ACHN (cell line): ENCODE data around the gene OPCML.

Source experiments
- DNase-seq: peaks from one replicate; pipeline ENCODE4 v3.0.0-alpha.2; 2015
- in situ Hi-C: cut with HindIII; loops from 2 replicates; pipeline ENCODE4 v1.10.0; 2017; ENCODE audit warnings: low sequenced_read_pairs, low pct_ligation_motif_present, low pct_unique_long_range_greater_than_20kb

OPCML gene

GRCh38 chr11:132683602-132684001 is 848.7 kb downstream of the OPCML start:
- in situ Hi-C loops, result no loop called here
- no peak for DNase-seq

GRCh38 chr11:132681971-132682370 is 850.3 kb downstream of the OPCML start:
- in situ Hi-C loops, result no loop called here
- DNase-seq, result no peak

- DNase-seq, result no peak
- in situ Hi-C loops, result no loop called here
Observed at GRCh38 chr11:132680584-132680983, 851.7 kb downstream of the OPCML start.

GRCh38 chr11:132674151-132674550 is 858.1 kb downstream of the OPCML start:
- DNase-seq, result no peak
- in situ Hi-C loops, result no loop called here

GRCh38 chr11:132671851-132672370 is 860.4 kb downstream of the OPCML start:
- DNase-seq, result no peak
- in situ Hi-C loops, result no loop called here

GRCh38 chr11:132670921-132671675 is 861.2 kb downstream of the OPCML start:
- in situ Hi-C loops, result no loop called here
- no peak for DNase-seq

- in situ Hi-C loops, result no loop called here
- DNase-seq, result no peak
Observed at GRCh38 chr11:132669949-132670348, 862.4 kb downstream of the OPCML start.

- no peak for DNase-seq
- in situ Hi-C loops, result no loop called here
Observed at GRCh38 chr11:132665205-132665604, 867.1 kb downstream of the OPCML start.

GRCh38 chr11:132658696-132659095 is 873.6 kb downstream of the OPCML start:
- no peak for DNase-seq
- in situ Hi-C loops, result no loop called here

GRCh38 chr11:132658004-132658403 is 874.3 kb downstream of the OPCML start:
- DNase-seq, result no peak
- in situ Hi-C loops, result no loop called here

- in situ Hi-C loops, result no loop called here
Observed at GRCh38 chr11:132655187-132655855, 877.0 kb downstream of the OPCML start.

GRCh38 chr11:132653237-132653636 is 879.1 kb downstream of the OPCML start:
- no peak for DNase-seq
- in situ Hi-C loops, result no loop called here

More at GRCh38 chr11:132655187-132655855, 877.0 kb downstream of the OPCML start:
- DNase-seq, result no peak

- in situ Hi-C loops, result no loop called here
- no peak for DNase-seq
Observed at GRCh38 chr11:132650969-132651720, 881.2 kb downstream of the OPCML start.

- no peak for DNase-seq
- in situ Hi-C loops, result no loop called here
Observed at GRCh38 chr11:132649277-132649676, 883.0 kb downstream of the OPCML start.

- no peak for DNase-seq
- in situ Hi-C loops, result no loop called here
Observed at GRCh38 chr11:132648851-132649250, 883.5 kb downstream of the OPCML start.

- in situ Hi-C loops, result no loop called here
- no peak for DNase-seq
Observed at GRCh38 chr11:132646890-132647289, 885.4 kb downstream of the OPCML start.

GRCh38 chr11:132644520-132645239 is 887.6 kb downstream of the OPCML start:
- in situ Hi-C loops, result no loop called here
- DNase-seq, result no peak

- in situ Hi-C loops, result no loop called here
- no peak for DNase-seq
Observed at GRCh38 chr11:132643239-132643638, 889.1 kb downstream of the OPCML start.

GRCh38 chr11:132640952-132641351 is 891.3 kb downstream of the OPCML start:
- no peak for DNase-seq
- in situ Hi-C loops, result no loop called here
